Uterus (tissue), 2 donors: ENCODE measurements around the gene NEDD1.

ENCODE experiments used
- POLR2A ChIP-seq, 2 donors: fragments of 450-650 bp; IDR thresholded peaks; one replicate each; pipeline ENCODE4 v1.6.1; 2016; ENCODE audit warnings: antibody characterized with exemption in 2 of 2, mild to moderate bottlenecking in 1 of 2, moderate library complexity in 1 of 2
- TF ChIP-seq, protein P1 (sequence below), 4 experiments: fragments of 200-600 bp in 2 of 4; fragments of 450-650 bp in 2 of 4; sonication (generic) in 2 of 4; IDR thresholded peaks; one replicate each; pipeline ENCODE4 v1.5.1; 2016 to 2019; ENCODE audit warnings: antibody characterized with exemption in 4 of 4, mild to moderate bottlenecking in 2 of 4, moderate library complexity in 1 of 4

DNA sequence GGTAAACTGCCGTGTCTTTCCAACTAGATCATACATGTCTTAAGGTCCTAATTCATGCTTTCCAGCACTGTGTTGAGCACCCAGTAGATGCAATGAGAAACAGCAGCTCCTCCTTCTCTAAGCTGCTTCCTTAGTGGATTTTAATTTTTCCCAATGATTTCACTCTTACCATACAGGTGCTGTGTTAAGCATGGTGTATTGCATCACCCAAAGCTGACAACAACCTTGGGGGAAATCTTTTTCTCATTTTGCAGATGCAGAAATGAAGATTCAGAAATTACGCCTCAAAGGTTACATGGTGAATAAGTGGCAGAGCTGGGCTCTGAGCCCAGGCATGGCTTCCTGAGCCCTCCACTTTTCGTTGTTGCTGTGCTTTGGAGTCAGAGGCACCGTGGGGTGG is 75.6 kb downstream of the NEDD1 start:
- TF ChIP-seq, protein P1, sequence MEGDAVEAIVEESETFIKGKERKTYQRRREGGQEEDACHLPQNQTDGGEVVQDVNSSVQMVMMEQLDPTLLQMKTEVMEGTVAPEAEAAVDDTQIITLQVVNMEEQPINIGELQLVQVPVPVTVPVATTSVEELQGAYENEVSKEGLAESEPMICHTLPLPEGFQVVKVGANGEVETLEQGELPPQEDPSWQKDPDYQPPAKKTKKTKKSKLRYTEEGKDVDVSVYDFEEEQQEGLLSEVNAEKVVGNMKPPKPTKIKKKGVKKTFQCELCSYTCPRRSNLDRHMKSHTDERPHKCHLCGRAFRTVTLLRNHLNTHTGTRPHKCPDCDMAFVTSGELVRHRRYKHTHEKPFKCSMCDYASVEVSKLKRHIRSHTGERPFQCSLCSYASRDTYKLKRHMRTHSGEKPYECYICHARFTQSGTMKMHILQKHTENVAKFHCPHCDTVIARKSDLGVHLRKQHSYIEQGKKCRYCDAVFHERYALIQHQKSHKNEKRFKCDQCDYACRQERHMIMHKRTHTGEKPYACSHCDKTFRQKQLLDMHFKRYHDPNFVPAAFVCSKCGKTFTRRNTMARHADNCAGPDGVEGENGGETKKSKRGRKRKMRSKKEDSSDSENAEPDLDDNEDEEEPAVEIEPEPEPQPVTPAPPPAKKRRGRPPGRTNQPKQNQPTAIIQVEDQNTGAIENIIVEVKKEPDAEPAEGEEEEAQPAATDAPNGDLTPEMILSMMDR (IDR thresholded peaks at IDR 0.05), result no peak
- no peak for TF ChIP-seq POLR2A (IDR thresholded peaks at IDR 0.05)
